PFSK-1 (cell line): ENCODE data around the gene TNFRSF9.

Experiments used
- FOXP2 ChIP-seq: optimal IDR thresholded peaks from 2 replicates; pipeline ENCODE3; 2011; ENCODE audit warnings: borderline replicate concordance, control low read depth, inconsistent platforms; ENCODE audit not compliant: insufficient read depth; ENCODE audit errors: extremely low read length, extremely low read depth
- POLR2AphosphoS5 ChIP-seq: IDR thresholded peaks from 2 replicates; pipeline ENCODE4 v1.6.1; 2012; ENCODE audit warnings: low read depth, mild to moderate bottlenecking, control low read depth, low read length, moderate library complexity
- SIN3A ChIP-seq: IDR thresholded peaks from 2 replicates; pipeline ENCODE4 v1.6.1; 2012; ENCODE audit warnings: mild to moderate bottlenecking, low read length, moderate library complexity, borderline replicate concordance; ENCODE audit not compliant: insufficient read depth
- TAF1 ChIP-seq: IDR thresholded peaks from 2 replicates; pipeline ENCODE4 v1.6.1; 2012; ENCODE audit warnings: low read length, control low read depth, borderline replicate concordance; ENCODE audit not compliant: insufficient read depth
- TF ChIP-seq, protein P1 (sequence below), 2 experiments: IDR thresholded peaks; 2 replicates each; pipeline versions ENCODE4 v1.6.1 to v1.8.0; 2011 to 2012; ENCODE audit warnings: low read depth in 2 of 2, low read length in 2 of 2, control low read depth in 1 of 2, inconsistent platforms in 1 of 2, mild to moderate bottlenecking in 1 of 2, moderate library complexity in 1 of 2; ENCODE audit not compliant: insufficient read depth in 1 of 2

The TNFRSF9 gene

DNA sequence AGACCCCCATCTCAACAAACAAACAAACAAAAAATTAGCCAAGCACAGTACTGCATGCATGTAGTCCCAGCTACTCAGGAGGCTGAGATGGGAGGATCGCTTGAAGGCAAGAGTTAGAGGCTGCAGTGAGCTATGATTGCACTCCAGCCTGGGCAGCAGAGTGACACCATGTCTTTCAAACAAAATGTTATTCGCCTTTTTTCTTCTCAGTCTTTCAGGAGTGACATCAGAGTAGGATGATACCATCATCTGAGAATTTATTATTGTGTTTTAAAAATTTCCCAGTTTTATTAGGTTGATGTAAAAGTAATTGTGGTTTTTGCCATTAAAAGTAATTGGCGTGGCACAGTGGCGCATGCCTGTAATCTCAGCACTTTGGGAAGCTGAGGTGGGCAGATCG, 31.6 kb upstream of the TNFRSF9 start:
- TF ChIP-seq SIN3A, result no peak
- no peak for TF ChIP-seq POLR2AphosphoS5
- TF ChIP-seq, protein P1, sequence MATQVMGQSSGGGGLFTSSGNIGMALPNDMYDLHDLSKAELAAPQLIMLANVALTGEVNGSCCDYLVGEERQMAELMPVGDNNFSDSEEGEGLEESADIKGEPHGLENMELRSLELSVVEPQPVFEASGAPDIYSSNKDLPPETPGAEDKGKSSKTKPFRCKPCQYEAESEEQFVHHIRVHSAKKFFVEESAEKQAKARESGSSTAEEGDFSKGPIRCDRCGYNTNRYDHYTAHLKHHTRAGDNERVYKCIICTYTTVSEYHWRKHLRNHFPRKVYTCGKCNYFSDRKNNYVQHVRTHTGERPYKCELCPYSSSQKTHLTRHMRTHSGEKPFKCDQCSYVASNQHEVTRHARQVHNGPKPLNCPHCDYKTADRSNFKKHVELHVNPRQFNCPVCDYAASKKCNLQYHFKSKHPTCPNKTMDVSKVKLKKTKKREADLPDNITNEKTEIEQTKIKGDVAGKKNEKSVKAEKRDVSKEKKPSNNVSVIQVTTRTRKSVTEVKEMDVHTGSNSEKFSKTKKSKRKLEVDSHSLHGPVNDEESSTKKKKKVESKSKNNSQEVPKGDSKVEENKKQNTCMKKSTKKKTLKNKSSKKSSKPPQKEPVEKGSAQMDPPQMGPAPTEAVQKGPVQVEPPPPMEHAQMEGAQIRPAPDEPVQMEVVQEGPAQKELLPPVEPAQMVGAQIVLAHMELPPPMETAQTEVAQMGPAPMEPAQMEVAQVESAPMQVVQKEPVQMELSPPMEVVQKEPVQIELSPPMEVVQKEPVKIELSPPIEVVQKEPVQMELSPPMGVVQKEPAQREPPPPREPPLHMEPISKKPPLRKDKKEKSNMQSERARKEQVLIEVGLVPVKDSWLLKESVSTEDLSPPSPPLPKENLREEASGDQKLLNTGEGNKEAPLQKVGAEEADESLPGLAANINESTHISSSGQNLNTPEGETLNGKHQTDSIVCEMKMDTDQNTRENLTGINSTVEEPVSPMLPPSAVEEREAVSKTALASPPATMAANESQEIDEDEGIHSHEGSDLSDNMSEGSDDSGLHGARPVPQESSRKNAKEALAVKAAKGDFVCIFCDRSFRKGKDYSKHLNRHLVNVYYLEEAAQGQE (IDR thresholded peaks at IDR 0.05; ENCODE audit: insufficient read depth in 1 of 2, low read depth in 2 of 2, low read length in 2 of 2), result no peak
- no peak for TF ChIP-seq FOXP2
- no peak for TF ChIP-seq TAF1

DNA sequence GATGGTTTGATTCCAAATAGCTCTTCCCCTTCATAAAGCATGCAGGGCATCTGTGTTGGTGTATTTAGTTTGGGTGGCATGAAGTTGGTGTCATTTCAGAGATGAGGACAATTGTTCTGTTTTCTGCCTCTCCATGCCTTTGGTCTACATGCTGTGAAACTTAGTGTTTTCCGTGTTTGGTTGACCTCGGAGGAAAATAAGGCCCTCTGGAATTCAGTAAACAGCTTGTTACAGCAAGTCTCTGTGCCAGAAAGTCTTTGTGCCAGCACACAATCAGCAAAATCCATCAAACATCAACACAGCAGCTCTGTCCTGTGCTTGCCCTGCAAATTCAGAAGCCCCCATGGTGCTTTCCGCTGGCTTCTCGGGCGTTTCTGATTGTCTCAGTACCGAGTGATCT, 30.4 kb upstream of the TNFRSF9 start:
- no peak for TF ChIP-seq SIN3A
- TF ChIP-seq, protein P1 (IDR thresholded peaks at IDR 0.05; ENCODE audit: insufficient read depth in 1 of 2, low read depth in 2 of 2, low read length in 2 of 2), result no peak

DNA sequence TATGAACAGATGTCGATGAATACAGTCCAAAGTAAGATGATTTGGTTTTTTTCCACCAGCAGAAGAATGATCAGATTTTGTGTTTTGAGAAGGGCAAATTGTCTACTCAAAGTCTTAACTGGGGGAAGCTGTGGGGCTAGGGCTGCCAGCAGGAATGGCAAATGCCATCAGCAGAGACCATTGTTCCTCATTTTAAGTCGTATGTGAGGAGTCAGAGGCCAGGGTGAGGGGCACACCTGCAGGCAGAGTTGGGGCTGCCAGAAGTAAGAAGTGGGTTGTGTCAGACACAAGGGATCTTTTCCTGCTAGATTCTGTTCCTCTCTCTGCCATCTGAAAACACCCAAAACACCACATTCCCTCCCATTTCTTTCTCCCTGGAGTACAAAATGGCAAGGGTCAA, 29.6 kb upstream of the TNFRSF9 start:
- TF ChIP-seq FOXP2 (no peak), POLR2AphosphoS5 (no peak), TAF1 (no peak), SIN3A (no peak)
- TF ChIP-seq, protein P1 (IDR thresholded peaks at IDR 0.05; ENCODE audit: insufficient read depth in 1 of 2, low read depth in 2 of 2, low read length in 2 of 2), result no peak

DNA sequence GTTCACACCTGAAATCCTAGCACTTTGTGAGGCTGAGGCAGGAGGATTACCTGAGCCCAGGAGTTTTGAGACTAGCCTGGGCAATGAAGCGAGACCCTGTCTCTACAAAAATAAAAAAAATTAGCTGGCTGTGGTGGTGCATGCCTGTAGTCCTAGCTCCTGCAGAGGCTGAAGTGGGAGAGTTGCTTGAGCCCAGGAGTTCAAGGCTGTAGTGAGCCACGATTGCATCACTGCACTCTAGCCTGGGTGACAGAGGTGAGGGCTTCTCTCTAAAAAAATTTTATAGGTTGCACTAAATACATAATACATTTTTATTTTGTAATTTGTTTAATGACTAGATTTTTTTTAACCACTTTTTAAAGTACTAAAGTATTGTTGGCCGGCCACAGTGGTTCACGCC, 27.0 kb upstream of the TNFRSF9 start:
- no peak for TF ChIP-seq TAF1
- TF ChIP-seq, protein P1 (IDR thresholded peaks at IDR 0.05; ENCODE audit: insufficient read depth in 1 of 2, low read depth in 2 of 2, low read length in 2 of 2), result no peak
- no peak for TF ChIP-seq FOXP2
- TF ChIP-seq POLR2AphosphoS5, result no peak
- TF ChIP-seq SIN3A, result no peak

DNA sequence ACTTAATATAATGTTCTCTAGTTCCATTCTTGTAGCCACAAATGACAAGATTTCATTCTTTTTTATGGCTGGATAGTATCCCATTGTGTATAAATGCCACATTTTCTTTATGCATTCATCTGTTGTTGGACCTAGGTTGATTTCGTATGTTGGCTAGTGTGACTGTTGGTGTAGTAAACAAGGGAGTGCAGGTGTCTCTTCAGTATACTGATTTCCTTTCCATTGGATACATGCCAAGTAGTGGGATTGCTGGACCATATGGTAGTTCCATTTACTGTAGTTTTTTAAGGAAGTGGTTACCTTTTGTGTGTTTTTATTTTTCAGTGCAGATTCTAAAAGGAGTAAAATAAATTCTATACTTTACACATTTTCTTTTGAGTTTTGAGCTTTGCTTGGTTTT, 26.6 kb upstream of the TNFRSF9 start:
- TF ChIP-seq POLR2AphosphoS5, result no peak
- TF ChIP-seq FOXP2, result no peak

DNA sequence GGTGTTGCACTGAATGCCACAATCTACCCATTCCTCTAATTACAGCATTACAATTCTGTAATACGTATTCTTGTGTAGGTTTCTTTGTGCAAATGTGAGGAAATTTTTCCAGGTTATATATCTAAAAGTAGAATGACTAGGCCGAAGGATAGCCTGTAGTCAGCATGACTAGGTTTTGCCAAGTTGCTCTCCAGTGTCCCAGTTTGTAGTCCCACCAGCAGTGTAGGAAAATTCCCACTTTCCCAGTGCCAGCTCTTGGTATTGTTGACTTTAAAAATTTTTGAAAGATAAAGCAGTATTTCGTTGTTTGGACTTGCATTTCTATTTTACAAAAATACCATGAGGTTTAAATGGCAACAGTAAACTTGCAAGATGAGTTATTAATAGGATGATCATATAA, 23.8 kb upstream of the TNFRSF9 start:
- TF ChIP-seq SIN3A (no peak), TAF1 (no peak), FOXP2 (no peak), POLR2AphosphoS5 (no peak)
- TF ChIP-seq, protein P1 (IDR thresholded peaks at IDR 0.05; ENCODE audit: insufficient read depth in 1 of 2, low read depth in 2 of 2, low read length in 2 of 2), result no peak
